NAMALWA (cell line): ENCODE results near the gene NAMPT.
A peak's percentile ranks its signal among the peaks of the same experiment; 100 is the strongest.
"Not testable (repeated sequence)": the region's sequence is repeated elsewhere in the genome, so short reads cannot be mapped to it uniquely, and the experiment has no call there.

Experiments used
- DNase-seq: peaks from one replicate; pipeline ENCODE4 v3.0.0-alpha.2; 2015; ENCODE audit warnings: low spot score

Gene NAMPT

DNA sequence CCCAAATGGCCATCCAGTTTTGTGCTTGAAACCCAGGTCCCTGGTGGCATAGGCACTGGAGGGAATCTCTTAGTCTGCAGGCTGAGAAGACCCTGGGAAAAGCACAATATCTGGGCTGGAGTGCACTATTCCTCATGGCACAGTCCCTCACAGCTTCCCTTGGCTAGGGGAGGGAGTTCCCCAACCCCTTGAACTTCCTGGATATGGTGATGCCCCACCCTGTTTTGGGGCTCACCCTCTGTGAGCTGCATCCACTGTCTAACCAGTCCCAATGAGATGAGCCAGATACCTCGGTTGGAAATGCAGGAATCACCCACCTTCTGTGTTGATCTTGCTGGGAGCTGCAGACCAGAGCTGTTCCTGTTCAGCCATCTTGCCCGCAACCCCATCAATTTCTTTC lies 19.8 kb upstream of the NAMPT start:
- no peak for DNase-seq

- DNase-seq: not testable (repeated sequence)
Observed at GRCh38 chr7:106298631-106299030, 13.8 kb upstream of the NAMPT start.

GRCh38 chr7:106298155-106298554 lies 13.4 kb upstream of the NAMPT start:
- not testable (repeated sequence) for DNase-seq

GRCh38 chr7:106294334-106294733 lies 9.6 kb upstream of the NAMPT start:
- DNase-seq: peak; percentile 38

GRCh38 chr7:106291247-106291646 lies 6.5 kb upstream of the NAMPT start:
- DNase-seq: no peak

- no peak for DNase-seq
Observed at GRCh38 chr7:106290319-106290718, 5.5 kb upstream of the NAMPT start.

- no peak for DNase-seq
Observed at GRCh38 chr7:106289848-106290247, 5.1 kb upstream of the NAMPT start.

DNA sequence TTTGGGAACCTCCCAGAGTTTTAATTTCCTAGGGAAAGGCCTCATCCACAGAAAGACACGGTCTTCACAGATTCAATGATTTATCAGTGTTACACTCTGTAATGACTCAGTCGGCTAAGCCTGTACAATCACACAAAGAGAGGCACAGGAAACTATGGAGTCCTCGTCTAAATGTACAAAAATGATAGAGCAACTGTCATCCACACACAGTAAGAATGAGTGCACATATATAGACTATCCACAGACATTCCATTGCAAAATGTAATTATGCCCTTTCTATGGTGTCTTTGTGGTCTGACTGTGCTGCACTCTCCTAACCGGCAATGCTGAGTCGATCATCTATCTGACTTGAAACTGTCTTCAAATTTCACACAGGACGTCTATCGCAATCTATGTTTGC lies 3.5 kb upstream of the NAMPT start:
- no peak for DNase-seq

- DNase-seq: no peak
Observed at GRCh38 chr7:106287786-106288185, 3.0 kb upstream of the NAMPT start.

GRCh38 chr7:106285855-106286492 lies 1.2 kb upstream of the NAMPT start:
- DNase-seq: peak; percentile 47

DNA sequence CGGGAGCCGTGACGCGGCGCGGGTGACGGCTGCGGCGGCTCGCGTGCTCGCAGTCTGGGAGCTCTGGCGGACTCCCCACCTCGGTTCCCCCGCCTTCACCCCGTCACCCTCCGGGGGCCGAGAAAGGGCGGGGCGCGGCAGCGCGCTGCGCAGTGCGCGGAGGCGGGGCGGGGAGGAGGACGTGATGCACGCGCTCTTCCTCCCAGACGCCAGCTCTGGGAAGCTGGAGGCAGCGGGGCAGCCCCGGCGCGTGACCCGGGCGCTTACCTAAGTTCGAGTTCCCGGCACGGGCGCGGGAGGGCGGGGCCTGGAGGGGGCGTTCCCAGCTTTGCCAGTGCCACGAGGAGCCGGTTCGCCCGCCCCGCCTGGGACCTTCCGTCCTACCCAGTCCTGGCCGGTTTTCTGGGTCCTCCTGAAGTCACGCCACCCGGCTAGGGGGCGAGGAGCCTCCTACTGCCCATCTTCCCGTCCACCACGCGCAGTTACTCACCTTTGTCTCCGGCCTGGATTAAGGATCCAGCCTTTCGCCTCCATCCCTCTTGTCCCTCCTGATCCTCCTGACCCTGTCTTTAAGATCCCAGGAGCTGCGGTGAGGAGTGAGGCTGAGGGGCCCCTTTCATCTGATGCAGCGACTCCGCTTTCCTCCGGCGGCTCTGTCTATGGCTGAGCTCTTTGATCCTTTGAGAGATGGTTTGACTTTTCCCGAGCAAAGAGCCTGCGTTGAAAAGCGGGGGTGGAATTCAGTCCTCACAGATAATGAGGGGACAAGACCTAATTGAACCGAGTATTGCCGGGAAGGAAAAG lies 470 bp upstream of the NAMPT start:
- peak; percentile 99 for DNase-seq

DNA sequence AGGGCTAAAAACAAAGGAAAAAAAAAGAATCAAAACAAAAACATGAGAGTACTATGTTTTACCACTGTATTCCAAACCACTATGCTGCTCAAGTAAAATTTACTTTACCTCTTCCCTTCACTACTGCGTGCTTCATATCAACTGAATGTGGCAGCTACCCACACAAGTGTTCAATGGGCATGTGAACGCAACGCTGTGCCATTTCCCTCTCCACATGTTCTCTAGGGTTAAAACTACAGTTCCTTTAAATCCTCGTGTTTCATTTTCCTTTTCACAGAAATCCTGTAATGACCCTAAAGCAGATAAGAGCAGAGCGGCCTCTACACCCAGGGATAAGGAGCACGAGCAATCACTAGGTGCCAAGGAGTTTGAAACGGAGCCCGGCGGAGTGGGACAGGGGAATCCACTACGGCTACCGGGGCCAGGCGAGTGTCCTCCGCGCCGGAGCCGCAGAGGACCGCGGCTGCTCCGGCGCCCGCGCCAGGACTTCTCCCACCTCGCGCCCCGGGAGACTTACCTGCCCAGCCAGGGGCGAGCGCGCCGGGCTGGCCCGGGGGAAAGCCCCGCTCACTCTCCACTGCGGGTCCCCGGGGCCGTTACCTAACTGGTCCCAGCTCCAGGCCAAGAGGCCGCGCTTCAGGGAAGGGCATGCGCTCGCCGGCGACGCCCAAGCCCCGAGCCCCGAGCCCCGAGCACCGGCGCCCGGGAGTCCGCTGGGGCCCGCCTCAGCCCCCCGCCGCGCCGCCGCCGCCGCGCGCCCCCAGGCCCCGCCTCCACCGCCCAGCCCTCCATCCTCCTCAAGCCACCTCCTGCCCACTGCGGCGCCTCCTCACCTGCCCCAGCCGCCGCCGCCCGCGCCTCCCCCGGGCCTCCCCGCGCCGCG lies 711 bp downstream of the NAMPT start:
- peak; percentile 82 for DNase-seq

- no peak for DNase-seq
Observed at GRCh38 chr7:106283501-106283830, 1.3 kb downstream of the NAMPT start.

DNA sequence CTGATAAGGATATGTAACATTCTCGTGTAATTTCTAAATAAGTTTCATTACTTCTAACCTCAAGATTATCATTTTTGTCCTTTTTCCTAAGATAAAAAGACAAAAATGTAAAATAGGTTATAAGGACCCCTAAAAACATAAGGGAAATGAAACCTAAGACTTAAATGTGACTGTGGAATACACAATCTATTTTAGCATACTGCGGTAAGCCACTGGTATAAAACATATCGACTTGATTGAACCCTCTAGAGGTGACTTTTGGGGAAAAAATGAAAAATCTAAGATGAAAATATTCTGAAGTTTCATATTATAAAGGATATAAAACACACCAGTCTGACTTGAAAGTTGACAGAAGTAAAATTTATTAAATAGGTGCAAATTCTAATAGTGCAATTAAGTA lies 1.9 kb downstream of the NAMPT start:
- no peak for DNase-seq

- no peak for DNase-seq
Observed at GRCh38 chr7:106282390-106282789, 2.4 kb downstream of the NAMPT start.

DNA sequence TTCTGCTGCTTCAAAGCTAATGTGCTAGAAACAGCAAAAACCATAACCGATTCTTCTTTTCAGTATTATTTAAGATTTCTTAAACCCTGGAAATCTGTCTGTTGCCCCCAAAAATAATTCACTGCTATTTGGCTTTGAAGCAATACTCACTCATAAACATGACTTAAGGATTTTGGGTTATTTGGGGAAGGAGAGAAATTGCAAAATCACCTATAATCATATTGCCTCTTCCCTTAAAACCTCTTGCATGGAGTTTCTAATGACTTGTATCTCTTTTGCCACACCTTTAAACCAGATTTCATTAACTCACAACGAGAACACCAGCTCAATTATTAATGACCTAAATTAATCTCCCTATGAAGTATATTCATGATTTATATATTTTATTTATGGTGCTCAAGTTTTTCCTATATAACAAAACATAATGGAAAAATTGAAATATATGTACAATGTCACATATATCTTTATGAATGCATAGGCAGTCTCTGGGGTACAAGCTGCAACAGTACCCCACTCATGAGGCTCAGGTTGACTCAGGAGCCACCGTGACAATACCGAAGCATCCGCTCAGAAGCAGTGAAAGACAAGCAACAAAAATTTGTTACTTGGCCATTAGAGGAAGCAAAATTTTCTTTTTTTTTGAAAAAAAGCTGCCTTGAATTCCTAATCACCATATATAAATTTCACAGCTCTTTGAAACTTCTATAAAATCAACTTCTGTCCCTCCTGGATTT lies 3.0 kb downstream of the NAMPT start:
- DNase-seq: no peak

- no peak for DNase-seq
Observed at GRCh38 chr7:106281127-106281526, 3.7 kb downstream of the NAMPT start.

- no peak for DNase-seq
Observed at GRCh38 chr7:106279425-106280197, 5.2 kb downstream of the NAMPT start.

- no peak for DNase-seq
Observed at GRCh38 chr7:106278695-106279094, 6.1 kb downstream of the NAMPT start.

DNA sequence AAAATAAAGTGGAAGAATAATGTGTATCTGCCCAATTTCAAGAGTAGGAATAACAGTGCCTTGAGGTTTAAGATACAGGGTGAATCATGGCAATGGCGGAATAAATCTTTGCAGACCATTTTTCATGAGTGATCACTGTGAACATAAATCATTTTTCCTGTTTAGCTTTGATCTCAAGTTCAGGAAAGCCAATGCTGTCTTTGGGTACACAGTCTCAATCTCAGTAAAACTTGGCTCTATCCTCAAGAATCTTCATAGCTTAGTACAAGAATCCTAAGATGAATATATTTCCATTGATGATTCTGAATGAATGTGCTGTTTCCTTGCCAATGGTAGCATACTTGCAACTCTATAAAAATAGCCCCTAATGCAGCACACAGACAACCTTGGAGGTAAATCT lies 6.8 kb downstream of the NAMPT start:
- DNase-seq: no peak

DNA sequence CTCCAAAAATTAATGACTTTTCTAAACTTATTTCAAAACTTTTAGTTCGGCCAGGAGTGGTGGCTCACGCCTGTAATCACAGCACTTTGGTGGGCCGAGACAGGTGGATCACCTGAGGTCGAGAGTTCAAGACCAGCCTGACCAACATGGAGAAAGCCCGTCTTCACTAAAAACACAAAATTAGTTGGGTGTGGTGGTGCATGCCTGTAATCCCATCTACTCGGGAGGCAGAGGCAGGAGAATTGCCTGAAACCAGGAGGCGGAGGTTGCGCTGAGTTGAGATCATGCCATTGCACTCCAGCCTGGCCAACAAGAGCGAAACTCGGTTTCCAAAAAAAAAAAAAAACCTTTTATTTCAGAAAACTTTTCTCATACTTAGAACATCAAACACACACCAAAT lies 8.3 kb downstream of the NAMPT start:
- no peak for DNase-seq
